Measurements from ENCODE around the gene ZSWIM4.
"Not testable (repeated sequence)": the region's sequence is repeated elsewhere in the genome, so short reads cannot be mapped to it uniquely, and the experiment has no call there.

The ZSWIM4 gene

GRCh38 chr19:13850910-13851733 lies 55.9 kb downstream of the ZSWIM4 start:
- peak; percentile 67 for DNase-seq

DNA sequence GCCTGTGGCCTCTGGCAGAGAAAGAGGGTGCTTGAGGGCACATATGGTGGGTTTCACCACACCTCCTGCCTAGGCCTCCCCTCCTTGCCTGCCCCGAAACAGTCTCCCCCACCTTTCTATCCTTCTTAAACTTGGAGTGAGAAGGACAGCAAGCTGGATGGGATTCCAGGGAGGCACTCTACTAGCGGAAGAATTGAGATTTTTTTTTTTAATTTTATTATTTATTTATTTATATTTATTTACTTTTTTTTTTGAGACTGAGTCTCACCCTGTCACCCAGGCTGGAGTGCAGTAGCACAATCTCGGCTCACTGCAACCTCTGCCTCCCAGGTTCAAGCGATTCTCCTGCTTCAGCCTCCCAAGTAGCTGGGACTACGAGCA lies 56.5 kb downstream of the ZSWIM4 start:
- not testable (repeated sequence) for DNase-seq

DNA sequence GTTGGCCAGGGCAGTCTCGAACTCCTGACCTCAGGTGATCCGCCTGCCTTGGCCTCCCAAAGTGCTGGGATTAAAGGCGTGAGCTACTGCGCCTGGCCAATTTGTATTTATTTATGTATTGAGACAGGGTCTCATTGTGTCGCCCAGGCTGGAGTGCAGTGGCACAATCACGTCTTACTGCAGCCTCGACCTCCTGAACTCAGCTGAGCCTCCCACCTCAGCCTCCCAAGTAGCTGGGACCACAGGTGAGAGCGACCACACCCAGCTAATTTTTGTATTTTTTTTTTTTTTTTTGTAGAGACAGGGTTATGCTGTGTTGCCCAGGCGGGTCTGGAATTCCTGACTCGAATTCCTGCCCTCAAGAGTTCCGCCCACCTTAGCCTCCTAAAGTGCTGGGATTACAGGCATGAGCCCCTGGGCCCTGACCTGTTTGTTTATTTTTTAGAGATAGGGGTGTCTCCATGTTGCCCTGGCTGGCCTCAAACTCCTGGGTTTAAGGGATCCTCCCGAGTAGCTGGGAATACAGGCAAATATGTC lies 57.0 kb downstream of the ZSWIM4 start:
- not testable (repeated sequence) for DNase-seq

DNA sequence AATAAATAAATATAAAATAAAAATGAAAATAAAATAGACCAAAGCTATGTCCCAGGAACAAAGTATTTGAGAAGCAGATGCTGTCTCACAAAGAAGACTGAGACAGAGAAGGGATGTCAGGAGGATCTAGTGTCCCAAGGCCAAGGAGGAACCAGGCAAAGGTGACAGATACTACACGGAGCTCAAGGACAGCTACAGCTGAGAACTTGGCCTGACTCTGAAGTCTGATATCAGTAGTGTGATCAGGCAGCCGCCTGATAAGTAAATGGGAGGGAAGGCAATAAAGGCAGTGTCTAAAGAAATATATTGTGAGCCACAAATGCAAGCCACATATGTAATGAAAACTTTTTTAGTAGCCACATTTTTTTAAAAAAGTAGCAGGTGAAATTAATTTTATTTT lies 61.3 kb downstream of the ZSWIM4 start:
- no peak for DNase-seq

DNA sequence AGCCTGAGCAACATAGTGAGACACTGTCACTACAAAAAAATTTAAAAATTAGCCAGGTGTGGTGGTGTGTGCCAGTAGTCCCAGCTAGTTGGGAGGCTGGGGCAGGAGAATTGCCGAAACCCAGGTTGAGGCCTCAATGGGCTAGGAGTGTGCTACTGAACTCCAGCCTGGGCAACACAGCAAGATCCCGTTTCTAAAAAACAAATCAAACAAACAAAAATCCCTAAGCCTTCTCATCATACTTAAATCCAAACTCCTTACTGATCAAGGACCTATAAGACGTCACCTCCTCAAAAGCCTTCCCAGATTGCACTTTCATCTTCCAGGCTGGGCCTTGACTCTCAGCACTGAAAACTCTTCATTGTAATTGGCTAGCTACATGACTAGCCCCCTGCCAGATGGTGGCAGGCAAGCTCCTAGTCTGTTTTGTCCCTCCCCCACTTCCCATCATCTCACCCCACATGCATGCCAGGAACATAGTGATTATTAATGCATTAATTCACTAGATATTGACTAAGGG lies 64.2 kb downstream of the ZSWIM4 start:
- no peak for DNase-seq

DNA sequence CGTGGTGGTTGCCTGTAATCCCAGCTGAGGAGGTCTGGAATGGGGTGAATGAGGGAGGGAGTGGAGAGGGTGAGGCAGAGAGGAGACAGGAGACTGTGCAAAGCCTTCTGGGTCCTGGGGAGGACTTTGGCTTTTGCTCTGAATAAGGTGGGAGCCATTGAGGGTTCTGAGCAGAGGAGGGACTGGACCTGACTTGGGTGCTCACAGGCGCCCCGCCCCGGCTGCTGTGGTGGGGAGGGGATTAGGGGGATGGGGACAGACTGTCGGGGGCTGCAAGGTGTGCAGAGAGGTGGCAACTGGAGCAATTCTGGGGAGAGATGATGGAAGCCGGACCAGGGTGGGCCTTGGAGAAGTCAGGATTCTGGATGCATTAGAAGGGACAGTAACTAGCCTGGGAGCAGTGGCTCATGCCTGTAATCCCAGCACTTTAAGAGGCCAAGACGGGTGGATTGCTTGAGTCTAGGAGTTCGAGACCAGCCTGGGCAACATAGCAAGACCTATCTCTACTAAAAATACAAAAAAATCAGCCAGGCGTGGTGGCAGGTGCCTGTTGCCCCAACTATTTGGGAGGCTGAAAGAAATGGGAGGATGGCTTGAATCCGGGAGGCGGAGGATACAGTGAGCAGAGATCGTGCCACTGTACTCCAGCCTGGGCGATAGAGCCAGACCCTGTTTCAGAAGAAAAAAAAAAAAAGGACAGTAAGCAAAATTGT lies 65.6 kb downstream of the ZSWIM4 start:
- no peak for DNase-seq

DNA sequence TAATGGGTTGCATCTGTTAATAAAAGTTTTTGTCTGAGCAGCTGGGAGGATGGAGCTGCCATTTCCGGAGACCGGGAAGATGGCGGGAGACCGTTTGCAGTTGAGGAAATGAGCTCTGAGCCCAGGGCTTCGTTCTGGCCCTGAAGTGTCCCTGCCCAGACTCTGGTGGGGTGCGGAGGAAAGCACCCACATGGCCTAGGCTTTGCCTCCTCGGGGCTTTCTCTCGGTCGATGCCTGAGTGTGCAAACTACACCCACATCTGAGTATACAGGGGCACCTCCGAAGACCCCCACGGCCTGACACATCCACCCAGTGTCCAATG lies 66.1 kb downstream of the ZSWIM4 start:
- DNase-seq, result no peak

DNA sequence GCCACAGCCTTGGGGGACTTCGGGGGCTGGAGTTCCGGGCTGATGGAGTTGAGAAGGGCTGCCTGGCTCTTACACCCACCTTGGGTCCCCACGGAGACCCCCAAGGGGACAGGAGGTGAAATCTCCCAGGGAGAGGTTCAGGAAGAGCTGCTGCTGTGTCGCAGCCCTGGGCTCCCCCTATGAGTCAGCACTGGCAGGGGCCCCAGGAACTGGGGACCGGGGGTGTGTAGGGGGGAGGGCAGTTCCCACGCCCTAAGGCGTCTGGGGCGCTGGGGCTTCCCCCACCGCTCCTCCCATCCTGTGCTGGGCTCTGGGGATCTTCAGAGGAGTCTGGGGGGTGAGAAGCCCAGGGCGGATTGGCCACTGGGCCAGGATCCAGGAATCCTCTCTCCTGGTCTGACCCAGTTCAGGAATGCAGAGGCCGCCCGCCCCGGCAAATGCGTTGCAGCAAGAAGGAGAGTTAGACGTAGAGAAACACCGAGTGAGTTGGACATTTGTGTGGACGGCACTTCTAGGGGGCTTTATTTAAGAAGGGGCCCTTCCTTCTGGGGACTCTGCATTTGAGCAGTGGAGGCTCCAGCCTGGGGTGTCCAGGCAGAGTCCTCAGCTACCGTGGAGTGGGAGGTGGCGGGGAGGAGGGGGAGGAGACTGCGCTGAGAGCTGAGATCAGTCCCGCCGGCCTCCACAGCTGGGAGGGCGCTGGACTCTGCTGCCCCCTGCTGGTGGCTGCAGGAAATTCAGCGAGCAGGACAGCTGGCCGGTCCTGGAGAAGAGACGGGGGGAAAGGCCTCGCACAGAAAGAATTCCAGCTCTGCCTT lies 66.7 kb downstream of the ZSWIM4 start:
- peak; percentile 86 for DNase-seq

GRCh38 chr19:13864046-13864666 lies 68.9 kb downstream of the ZSWIM4 start:
- no peak for DNase-seq

GRCh38 chr19:13864667-13865570 lies 69.7 kb downstream of the ZSWIM4 start:
- DNase-seq, result no peak

DNA sequence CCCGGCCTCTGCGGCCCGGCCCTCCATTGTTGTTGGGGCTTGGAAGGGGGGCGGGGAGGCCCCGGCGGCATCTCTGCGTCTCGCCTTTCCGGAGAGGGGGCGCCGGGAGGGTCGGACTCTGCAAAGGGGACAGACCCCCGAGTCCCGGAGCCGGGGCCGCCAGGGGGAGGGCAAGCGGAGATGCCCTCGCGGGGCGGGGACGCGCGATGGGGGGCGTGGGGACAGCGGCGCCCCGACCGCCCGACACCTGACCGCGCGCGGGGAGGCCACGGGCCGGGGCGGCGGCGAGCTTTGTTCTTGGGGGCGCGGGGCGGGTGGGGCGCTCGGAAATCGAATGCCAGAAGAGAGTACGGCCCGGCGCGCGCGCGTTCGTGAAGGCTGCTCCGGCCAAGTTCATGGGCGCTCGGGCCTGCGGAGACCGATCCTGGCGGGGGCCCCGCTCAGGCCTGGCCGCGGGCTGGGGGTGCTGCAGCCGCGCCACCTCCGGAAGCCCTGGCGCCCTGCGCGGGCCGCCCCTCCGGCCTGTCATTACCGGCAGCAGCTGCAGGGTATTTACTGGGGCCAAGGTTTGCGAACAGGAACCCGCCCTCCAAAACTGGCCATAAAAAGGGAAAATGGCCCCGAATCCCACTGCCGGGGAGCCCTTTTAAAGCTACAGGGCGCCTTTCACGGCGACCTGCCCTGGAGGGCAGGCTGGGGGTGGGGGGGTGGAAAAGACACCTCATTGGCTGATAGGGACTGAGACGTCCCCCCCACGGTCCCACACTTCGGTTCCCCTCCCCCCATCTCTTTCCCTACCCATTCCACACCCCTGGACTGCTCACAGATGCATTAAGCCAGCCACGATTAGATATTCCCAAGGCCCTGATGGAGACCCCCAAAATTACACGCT lies 70.6 kb downstream of the ZSWIM4 start:
- DNase-seq, result no peak

GRCh38 chr19:13866463-13867046 lies 71.3 kb downstream of the ZSWIM4 start:
- DNase-seq, result no peak

- no peak for DNase-seq
Observed at GRCh38 chr19:13868663-13869062, 73.4 kb downstream of the ZSWIM4 start.

DNA sequence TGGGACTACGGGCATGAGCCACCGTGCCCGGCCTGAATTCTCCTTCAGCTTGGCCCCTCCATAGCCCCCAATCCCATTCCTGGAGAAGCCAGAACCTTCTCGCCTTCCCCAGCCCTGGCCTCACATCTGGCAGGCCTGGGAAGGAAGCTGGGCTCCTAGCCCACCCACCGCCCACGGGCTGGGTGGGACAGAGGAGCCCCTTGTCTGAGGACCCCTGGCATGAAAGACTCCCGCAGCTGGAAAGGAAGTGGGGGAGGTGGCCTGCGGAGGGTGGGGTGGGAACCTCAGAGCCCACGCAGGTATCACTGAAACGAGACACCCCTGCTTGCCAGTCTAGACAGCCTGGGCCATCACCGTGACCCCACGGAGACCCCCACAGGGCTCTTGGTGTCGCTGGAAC lies 74.0 kb downstream of the ZSWIM4 start:
- no peak for DNase-seq

- DNase-seq, result no peak
Observed at GRCh38 chr19:13870873-13871272, 75.6 kb downstream of the ZSWIM4 start.

GRCh38 chr19:13872339-13872694 lies 77.1 kb downstream of the ZSWIM4 start:
- DNase-seq, result no peak

- no peak for DNase-seq
Observed at GRCh38 chr19:13872695-13873389, 77.6 kb downstream of the ZSWIM4 start.

- no peak for DNase-seq
Observed at GRCh38 chr19:13873834-13874515, 78.7 kb downstream of the ZSWIM4 start.

- DNase-seq, result no peak
Observed at GRCh38 chr19:13875824-13876223, 80.6 kb downstream of the ZSWIM4 start.
